Fibroblast of villous mesenchyme (primary cell): ENCODE results near the gene INPP4B. TPM values are rescaled to one million over a fixed set of nuclear protein-coding genes. Genes with fewer than 3 reads are reported as not detected.

Source experiments
- DNase-seq: peaks from one replicate; pipeline ENCODE4 v3.0.0-alpha.2; 2010; ENCODE audit warnings: low read depth
- H3K4me3 ChIP-seq: 2 replicates; pipeline ENCODE4 v1.5.1; 2011; ENCODE audit warnings: low read depth, mild to moderate bottlenecking, low read length
- CTCF ChIP-seq: IDR thresholded peaks from 2 replicates; pipeline ENCODE4 v1.5.1; 2012; ENCODE audit warnings: low read depth, mild to moderate bottlenecking, low read length; ENCODE audit not compliant: insufficient read depth
- total RNA-seq: library from RNA; depleted of rRNA; stranded (reverse); fragments of >200 nt; gene quantifications from 2 replicates; pipeline ENCODE4 v1.2.3, GENCODE V29; 2012

Gene INPP4B
- total RNA-seq, 1 donor: 64.3 TPM

GRCh38 chr4:142557239-142557801 lies 288.8 kb downstream of the INPP4B start:
- no peak overlapping the region for H3K4me3 ChIP-seq
- no peak for TF ChIP-seq CTCF
- no peak for DNase-seq

GRCh38 chr4:142556570-142557238 lies 289.4 kb downstream of the INPP4B start:
- no peak for TF ChIP-seq CTCF
- no peak overlapping the region for H3K4me3 ChIP-seq
- no peak for DNase-seq

GRCh38 chr4:142556048-142556447 lies 290.1 kb downstream of the INPP4B start:
- TF ChIP-seq CTCF: no peak
- no peak overlapping the region for H3K4me3 ChIP-seq
- no peak for DNase-seq

GRCh38 chr4:142554412-142554811 lies 291.7 kb downstream of the INPP4B start:
- no peak for TF ChIP-seq CTCF
- no peak for DNase-seq
- H3K4me3 ChIP-seq: no peak overlapping the region

- DNase-seq: no peak
- TF ChIP-seq CTCF: no peak
- no peak overlapping the region for H3K4me3 ChIP-seq
Measured at GRCh38 chr4:142551517-142552305, 294.4 kb downstream of the INPP4B start.

GRCh38 chr4:142550965-142551364 lies 295.1 kb downstream of the INPP4B start:
- no peak for DNase-seq
- no peak for TF ChIP-seq CTCF
- H3K4me3 ChIP-seq: no peak overlapping the region
